Measurements from ENCODE around the gene SHTN1.
A peak's percentile ranks its signal among the peaks of the same experiment; 100 is the strongest.

Gene SHTN1

DNA sequence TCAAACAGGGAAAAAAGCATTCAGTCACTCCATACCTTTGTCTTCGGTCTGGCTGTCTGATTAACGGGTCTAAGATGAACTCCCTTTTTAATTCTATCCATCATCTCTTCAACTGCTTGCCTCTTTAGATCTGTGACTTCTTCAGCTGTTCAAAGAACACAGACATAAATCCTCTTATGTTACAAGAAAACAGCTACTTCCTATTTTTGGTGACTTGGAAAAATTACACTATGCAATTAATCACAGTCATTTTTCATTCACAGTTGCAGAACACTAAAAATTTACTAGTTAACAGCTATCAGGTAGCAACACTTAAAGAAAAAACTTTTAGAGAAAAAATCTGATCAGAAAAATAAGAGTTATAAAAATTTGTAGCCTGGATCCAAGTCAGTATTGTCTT, 89.6 kb downstream of the SHTN1 start:
- no peak for DNase-seq

DNA sequence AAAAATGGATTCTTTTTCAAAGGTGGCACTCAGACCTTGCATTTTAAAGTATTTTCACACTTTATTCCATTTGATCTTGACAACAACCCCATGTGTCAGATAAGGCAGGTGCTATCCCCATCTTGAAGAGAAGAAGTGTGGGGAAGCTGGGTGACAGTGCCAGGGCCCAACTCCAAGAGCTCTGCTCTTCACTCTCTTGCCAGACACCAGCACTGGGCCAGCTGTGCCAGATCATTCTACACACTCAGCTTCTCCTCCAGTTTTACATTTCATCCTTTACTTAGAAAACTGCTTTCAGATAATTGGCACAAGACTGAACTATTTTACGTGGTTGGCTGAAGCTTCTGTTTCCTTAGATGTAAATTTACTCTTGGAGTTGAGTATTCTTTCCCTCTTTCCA, 91.3 kb downstream of the SHTN1 start:
- no peak for DNase-seq

DNA sequence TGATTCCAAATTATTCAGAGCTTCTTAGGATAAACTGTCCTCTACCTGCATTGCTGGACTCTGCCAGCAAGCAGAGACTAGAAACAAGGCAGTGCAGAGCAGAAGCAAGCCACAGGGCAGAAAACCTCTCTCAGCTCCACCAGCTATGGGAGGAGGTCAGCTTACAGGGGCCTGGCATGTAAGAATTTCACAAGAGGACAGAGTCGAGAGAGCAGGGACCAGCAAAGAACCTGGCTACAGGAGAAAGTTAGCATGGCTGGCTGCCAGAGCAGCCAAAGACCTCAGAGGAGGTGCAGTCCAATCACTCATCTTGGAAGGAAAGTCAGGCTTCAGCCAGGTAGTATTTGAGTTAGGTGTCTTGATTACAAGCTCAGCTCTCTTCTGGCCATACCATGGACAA, 92.8 kb downstream of the SHTN1 start:
- no peak for DNase-seq

DNA sequence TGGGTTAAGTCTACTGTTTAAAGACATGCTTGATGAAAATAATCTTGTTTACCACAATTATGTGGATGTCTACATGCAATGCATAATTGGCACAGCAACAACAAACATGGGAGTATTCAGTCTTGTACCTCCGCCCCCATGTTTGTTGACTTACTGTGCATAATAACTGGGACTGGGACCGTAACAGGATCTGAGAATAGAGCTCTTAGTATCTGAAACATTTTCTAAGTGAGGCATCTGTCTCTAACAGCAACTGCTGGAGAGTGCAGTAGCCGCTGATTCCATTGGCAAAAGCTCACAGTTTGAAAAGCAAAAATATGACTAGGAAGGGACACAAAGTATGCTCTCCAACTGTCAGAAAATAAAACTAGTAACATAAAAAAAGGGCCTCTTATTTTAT, 94.1 kb downstream of the SHTN1 start:
- DNase-seq: no peak

DNA sequence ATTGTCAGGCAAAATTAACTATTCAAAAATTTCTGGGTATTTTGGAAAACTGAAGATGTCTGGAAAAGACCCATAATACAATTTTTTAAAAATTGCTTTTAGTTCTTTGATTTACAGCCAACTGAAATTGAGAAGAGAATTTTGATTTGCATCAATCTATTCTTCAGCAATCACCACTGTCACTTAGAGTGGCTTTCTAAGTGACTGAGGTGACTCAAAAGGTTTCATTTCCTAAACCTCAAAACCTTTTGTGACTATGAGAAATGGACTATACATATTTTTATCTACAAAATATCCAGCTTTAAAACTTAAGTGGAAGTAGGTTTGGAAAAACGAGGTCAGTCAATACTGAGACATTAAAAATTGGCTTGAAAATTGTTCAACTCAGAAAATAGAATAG, 95.7 kb downstream of the SHTN1 start:
- no peak for DNase-seq

DNA sequence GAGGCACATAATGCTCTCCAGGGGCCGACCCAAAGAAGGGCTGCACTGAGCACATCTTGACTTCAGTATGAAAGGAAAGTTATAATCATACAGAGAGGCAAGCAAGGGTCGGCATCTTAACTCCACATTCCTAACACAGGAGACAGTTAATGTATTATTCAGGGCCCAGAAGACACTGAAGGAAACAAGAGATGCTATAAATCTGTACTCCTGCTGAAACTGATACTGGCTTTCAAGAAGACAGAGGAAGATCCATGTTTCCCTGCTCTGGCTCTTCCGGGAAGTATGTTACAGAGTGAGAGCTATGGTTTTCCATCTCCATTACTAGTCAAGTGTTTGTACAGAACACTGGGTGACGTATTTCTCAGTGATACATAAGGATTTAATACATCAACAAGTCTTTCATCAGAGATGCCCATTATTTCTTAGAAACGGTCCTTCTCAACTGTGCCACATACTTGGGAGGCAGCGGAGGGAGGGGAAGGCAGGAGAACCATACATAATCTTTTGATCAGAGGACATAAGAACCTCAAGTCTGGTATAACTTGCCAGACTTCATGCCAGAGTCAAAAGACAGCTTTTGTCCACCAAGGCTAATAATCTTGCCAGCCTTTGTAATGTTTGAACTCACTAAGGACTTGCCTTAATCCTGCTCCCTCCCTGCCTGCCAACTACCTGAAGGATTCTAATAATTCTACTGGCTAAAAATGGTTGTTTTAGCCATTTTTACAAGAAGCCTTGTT, 97.6 kb downstream of the SHTN1 start:
- DNase-seq: no peak

DNA sequence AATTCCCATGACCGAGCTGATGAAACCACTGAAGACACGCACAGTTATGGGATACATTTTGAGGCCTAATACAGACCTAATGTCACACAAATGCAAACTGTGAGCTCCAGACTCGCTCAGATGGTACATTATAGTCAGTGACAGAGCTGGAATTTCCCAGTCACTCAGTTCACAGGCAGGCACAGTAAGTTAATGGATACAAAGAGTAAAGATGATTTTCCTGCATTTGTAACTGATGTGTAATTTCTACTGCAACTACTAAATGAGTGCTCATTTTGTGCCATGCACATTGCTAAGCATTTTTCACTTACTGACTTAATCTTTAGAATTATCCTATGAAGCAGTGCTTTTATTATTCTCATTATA, 99.2 kb downstream of the SHTN1 start:
- no peak for DNase-seq

DNA sequence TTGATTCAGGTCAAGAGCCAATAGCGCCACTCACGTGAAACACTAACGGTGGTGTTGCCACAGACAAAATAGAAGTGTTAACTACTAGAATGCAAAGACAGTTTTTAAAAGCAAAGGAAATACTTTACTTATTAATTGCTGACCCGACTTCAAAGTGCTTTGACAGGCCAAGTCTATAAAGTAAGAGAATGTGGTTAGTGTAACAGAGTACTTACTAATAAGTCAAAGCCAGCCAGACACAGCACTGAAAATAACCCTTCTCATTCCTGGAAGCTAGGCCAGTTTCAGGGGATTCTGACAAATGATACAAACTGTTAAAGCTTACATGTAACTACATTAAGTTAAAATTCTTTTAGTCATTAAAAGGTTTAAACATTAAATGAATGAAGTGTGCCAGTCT, 105.4 kb downstream of the SHTN1 start:
- DNase-seq: no peak

DNA sequence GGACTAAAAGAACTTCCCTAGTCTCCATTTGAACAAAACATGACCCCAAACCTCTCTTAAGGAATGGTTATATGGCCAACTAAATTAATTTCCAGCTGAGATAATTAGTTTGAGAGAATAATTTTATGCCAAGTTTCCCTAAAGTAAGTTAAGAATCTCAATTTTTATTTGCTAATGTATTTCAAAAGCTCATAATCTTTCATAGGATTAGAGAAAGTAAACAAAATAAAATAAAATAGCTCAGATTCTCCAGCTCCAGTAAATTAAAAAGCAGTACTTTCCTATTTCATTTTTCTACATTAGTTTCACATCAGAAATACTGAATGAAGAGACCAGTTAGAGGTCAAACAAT, 111.3 kb downstream of the SHTN1 start:
- DNase-seq: no peak

DNA sequence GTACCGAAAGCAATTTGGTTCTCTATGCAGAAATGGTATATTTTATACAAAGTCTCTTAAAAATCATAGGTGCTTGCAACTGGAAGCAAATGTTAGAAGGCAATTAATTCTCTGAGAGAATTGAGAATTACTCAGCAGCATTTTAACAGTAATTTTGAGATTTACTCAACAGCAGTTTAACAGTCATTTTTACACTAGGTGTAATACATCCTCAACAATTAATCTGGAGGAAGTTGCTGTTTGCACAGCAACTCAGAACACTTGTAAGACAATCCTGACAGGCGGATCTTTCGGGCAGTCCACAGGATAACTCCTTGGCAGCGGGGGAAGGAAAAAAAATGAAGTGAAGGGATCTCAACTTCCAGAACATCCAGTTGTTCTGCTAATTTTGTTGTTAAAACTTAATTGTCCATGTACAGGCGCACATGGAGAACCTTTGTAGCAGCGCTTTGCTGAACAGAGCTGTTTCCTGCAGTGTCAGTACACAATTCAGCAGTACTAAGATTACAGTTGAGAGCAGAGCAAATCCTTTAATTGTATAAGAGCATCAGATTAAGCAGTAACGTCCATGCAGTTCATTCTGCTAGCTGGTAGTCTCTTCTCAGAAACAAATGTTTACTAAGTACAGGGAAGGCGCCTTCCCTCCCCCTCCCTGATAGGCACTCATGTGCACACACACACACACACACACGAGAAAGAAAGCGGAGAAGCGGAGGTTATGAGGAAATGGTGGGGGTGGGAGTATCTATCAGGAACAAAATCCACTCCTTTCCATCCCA, 111.9 kb downstream of the SHTN1 start:
- no peak for DNase-seq

DNA sequence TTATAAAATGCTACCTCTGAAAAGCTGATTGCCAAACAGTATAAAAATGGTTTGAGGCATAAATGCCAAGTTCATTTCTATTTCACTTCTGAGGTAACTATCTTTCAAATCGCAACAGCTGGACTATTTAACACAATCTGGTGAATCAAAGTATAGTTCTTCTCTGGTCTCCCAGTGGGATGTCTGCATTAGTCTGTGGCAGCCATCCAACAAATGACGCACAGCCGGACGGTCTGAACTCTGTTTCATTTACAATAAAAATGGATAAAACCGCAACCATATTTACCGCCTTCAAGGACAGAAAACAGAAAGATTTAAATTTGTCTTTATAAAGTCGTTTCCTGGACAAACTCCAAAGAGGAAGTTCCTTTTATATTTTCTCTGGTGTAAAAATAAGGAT, 113.8 kb downstream of the SHTN1 start:
- DNase-seq: peak; percentile 22

DNA sequence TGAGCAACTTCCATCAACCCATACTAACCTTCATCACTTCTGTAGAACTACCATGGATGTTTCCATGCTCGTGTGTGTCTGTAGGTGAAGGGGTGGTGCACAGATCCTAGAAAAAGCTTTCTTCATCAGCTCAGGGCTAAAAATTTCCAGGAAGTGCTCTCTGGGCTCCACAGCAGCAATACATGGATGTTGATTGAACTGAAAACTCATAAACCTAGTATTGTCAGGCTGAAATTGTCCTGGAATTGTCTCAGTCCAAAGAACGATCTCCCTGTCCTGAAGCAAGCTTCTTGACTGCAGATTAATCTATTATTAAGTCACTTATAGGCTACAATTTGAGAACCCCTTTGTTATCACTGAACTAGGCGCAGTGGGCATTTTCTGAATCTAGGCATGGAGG, 115.9 kb downstream of the SHTN1 start:
- DNase-seq: no peak

DNA sequence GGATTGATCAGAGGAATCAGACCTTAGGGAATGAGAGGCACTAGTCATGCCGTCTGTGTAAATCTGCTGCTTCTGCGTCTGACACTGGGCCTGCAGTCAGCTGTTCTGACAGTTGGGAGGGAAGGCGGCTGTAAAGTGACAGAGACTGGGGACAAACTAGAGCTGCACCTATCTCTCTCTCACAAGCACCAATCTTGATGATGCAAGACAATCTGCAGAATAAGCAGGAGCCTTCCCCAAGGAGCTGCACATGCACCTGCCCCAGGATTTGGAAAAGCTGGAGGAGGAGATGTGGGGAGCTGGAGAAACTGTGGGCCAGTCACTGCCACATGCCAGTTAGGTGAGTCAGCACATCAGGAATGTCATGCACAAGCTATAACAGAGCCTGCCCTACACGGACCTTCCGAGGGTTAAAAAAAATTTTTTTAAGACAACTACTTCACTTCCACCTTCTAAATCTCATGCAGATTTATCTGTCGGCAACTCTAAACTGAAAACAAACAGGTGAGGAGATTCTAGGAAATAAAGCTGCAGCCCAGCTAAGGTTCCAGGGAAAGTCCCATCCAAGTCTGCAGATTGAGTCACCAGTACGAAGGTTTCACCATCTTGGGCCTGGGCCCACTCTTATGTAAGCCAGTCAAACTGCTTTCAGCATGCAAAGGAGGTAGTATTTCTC, 116.5 kb downstream of the SHTN1 start:
- peak; percentile 53 for DNase-seq

DNA sequence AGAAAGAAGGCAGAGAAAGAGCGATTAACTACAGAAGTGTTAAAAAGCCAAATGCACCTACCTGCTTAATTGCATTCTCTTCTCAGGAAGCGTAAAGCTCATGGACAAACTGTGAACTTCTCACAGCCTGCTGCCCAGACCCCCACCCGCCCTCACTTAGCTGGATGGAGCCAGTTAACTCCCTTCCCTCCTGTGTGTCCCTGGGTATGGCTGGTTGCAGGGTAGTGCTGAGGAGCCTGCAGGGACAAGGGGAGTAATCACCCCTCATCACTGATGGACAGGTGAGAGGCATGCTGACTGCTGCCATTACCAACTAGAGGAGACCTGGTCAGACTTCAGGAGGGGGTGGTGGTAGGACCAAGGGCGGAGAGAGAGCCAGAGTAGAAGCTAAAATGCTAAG, 118.2 kb downstream of the SHTN1 start:
- DNase-seq: no peak

DNA sequence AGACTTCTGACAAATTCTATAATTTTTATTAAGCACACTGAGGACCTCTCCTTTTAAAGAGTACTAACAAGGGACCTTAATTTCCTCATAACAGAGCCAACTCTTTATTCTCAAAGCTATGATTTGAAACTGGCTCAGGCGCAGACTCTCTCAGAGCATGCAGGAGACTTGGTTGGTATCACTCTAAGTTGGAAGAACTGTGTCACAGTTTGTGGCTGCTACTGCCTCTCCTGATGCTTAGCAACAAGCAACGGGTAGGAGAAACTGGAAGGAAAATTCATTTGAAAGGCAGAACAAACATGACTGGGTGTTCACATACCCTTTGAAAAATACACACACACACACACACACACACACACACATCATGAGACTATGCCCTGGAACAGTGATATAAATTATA, 122.3 kb downstream of the SHTN1 start:
- no peak for DNase-seq

DNA sequence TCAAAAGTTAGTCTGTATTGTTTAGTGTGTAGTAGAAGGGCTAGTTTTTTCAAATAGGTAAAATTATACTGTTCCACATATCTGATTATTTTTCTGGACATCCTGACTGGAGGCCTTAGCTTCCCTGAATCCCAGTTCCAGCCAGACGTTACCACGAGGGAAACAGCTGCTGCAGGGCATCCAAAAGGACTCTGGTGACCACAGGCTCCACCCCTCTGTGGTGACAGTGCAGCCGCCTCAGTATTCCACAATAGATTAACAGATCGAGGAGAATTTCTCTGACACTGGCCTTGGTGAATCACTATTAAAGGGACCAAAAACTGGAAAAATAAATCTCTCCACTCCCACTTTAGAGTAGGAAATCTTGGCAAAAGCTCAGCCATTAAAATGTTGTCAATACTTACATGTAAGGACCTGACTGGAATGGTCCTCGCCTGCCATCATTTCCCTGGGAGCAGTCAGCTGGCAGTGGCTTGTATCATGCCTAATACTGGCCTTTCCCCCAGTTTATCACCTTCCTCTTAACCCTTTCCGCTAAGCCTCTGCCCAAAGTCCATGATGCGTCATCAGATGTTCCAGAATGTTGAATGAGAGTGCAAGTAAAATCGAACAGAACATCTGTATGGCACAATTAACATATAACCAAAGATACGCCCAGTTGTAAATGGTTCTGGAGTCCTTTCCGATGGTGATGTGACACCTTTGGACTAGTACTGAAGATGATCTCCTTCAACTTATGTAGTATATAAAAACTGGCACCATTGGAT, 124.1 kb downstream of the SHTN1 start:
- DNase-seq: no peak

DNA sequence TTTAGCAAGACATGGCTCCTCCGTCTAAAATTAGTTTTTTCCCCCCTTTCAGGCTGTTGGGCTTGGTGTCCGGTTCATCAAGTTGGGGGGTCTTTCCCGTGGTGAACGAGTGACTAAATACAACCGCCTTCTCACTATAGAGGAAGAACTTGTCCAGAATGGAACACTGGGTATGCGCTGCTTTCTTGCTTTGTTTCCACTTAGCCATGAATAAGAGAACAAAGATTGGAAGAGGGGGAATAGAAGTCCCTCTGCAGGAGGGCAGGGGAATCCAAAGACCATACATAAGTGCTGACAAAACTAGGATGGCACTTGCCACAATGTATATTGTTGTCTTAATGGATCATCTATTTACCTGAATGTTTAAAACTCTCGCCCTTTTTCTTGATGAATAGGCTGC, 125.2 kb downstream of the SHTN1 start:
- no peak for DNase-seq

DNA sequence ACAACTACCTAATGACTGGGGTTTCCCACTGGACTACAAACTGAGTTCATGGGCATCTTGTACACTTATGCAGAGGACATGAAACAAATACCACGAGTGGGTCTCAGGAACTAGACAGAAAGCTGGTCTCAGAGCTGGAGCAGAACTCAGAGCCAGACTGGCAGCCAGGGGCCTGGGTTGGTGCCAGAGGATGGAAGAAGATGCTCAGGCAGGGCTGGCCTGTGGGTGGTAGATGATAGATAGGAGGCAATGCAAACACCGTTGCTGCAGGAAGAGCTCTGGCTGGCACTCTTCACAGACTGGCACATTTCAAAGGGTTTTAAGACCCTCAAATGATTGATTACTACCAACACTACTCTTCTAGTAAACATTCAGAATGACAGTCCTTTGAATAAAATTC, 126.9 kb downstream of the SHTN1 start:
- DNase-seq: no peak

DNA sequence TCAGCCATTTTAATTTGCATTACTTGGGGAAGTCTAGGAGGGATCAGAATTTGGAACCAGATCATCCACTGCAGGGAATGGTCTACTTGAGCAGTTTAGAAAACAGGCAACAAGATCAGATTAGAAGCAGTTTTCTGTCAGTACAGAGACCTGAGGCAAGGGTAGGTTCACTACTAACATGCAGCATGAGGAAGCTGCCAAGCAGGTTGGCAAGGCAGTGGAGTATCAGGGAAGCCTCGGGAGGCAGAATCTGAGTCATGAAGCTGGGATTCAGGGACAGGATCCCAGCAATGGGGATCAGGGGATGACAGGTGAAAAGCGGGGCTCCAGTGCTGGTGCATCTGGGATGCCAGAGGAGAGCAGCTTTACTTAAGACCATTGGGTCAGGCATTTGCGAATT, 127.6 kb downstream of the SHTN1 start:
- DNase-seq: no peak

DNA sequence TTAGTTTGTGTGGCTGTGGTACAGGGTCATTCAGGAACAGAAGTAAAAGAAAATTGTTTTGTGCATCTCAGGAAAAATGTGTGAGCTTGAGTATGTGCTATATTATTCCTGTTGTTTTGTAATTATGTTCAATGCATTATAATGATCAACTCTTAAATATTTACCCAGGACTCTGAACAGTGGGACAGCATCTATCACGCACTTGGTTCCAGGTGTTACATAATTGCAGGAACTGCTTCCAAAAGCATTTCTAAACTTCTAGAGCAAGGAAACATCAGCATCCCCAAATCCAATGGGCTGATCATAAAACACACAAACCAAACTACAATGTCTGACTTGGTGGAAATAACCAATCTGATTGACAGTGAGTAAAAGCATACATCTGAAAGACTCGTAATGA, 129.1 kb downstream of the SHTN1 start:
- DNase-seq: no peak

DNA sequence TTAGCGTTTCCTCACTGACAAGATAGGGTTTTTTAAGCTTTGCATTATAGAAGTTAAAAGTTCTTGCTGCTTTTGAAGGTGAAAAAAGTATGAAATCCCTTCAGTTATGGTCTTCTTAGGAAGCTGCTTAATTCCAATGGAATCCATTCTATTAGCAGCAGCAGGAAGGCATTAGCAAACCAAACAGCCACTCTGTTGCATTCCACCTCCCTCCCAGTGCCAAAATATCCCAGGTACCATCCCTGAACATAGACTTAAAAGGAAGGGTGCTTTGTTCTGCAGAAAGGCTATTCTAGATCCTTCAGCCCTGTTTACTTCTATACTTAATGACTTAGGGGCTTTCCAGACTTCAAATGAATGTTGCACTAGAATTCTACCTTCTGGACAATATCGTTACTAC, 131.9 kb downstream of the SHTN1 start:
- no peak for DNase-seq

DNA sequence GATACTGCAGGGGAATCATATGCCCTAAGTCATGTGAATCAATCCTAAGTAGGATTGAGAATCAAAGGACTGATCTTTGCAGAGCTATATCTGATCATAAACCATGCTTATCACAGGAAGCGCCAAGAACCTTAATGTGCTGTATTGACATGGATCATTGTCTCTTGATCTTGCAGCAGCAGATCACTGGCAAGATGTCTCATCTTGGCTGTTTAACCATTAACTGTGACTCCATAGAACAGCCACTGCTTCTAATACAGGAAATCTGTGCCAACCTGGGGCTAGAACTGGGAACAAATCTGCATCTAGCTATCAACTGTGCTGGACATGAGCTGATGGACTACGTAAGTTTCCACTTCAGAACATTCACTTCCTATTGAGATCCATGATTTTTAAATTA, 134.0 kb downstream of the SHTN1 start:
- DNase-seq: no peak

DNA sequence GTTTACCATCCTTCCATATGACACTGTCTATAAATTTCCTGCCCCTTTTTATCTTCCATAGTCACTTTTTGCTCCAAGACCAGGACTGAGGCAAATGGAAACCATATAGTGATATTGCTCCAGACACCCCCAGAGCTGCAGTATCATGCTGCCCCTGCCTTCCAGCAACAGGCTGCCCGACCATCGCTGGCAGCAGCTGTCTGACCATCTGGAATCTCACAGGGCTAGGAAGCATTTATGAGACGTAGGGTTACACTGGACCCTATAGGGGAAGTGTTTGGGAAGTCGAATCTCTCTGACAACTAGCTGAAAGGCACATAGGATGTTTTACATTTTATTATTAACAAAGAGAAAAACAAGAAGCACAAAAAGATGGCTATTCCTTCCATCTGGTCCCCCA, 136.3 kb downstream of the SHTN1 start:
- no peak for DNase-seq
